HG03442 (cell line): ENCODE measurements around the gene SND1.
A peak's percentile ranks its signal among the peaks of the same experiment; 100 is the strongest.

Source experiments
- ATAC-seq: cut with Tn5 transposase; IDR thresholded peaks from one replicate; pipeline ENCODE4 v1.9.1; 2021; ENCODE audit warnings: mild to moderate bottlenecking, moderate library complexity; ENCODE audit not compliant: unreplicated experiment

SND1 gene

GRCh38 chr7:127858915-127859189 is 206.9 kb downstream of the SND1 start:
- ATAC-seq: no peak

- ATAC-seq: no peak
Observed at GRCh38 chr7:127859330-127859729, 207.3 kb downstream of the SND1 start.

DNA sequence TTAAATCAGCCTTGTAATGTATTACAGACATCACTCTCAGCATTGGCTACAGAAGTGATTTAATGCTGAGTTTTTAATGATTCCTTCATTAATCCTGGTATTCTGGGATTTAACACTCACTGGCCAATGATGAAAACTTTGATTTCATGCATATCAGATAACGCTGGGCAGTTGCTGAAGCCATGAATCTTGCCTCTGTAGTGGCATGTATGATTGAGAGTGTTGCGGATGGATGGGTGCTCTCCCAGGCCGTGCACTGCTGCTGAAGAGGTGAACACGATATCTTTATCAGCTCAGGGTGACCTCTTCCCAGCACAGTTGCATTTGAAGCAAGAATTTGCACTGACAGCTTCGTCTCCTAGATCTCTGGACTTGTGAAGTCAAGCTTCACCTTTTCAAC is 210.5 kb downstream of the SND1 start:
- ATAC-seq: no peak

DNA sequence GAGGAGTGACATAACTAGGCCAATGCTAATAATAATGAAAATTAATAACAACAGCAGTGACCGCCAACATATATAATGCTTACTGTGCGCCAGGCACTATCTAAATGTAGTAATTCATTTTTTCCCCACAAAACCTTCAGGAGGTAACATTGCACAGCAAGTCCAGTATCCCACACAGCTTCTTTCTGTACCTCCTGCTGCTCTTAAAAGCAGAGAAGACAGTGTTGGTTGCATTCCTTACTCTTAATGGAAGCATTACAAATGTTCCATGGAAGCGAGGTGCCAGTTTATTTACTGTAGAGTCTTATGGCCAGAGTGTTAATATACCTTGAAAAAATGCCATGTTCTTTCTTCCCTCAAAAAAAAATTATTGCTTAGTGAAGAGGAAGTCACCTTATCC is 211.1 kb downstream of the SND1 start:
- no peak for ATAC-seq

DNA sequence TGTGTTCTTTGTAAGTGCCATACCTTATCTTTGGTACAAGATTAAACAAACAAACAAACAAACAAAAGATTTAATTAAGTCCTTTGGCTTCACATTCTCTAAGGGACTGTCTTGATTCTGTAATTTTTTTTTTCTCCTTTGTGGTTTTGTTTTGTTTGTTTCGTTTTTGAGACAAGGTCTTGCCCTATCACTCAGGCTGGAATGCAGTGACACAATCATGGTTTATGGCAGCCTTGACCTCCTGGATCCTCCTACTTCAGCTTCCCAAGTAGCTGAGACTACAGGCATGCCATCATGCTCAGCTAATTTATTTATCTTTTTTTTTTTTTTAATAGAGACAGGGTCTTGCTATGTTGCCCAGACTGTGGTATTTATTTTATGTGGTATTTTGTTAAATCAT is 213.5 kb downstream of the SND1 start:
- ATAC-seq: no peak

DNA sequence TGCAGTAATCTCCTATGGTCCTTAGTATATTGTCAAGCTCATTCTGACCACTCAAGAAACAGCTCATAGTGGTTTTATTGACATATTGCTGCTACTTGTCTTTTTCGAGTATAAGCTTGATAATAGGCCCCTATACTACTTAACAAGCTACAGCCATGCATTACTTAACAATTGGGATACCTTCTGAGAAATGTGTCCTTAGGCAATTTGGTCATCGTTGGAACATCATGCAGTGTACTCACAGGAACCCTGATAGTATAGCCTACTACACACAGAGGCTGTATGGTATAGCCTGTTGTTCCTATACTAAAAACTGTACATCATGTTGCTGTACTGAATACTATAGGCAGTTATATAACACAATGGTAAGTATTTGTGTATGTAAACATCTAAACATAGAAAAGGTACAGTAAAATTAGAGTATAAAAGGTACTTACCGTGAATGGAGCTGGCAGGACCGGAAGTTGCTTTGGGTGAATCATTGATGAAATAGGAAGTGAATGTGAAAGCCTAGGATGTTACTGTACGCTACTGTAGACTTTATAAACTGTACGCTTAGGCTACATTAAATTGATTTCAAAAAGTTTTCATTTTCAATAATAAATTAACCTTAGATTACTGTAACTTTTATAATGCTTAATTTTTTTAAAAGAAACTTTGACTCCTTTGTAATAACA is 218.4 kb downstream of the SND1 start:
- peak; percentile 49 for ATAC-seq

GRCh38 chr7:127871226-127871625 is 219.2 kb downstream of the SND1 start:
- ATAC-seq: no peak

- peak; percentile 42 for ATAC-seq
Observed at GRCh38 chr7:127872122-127872521, 220.1 kb downstream of the SND1 start.

- ATAC-seq: no peak
Observed at GRCh38 chr7:127873151-127873550, 221.2 kb downstream of the SND1 start.

DNA sequence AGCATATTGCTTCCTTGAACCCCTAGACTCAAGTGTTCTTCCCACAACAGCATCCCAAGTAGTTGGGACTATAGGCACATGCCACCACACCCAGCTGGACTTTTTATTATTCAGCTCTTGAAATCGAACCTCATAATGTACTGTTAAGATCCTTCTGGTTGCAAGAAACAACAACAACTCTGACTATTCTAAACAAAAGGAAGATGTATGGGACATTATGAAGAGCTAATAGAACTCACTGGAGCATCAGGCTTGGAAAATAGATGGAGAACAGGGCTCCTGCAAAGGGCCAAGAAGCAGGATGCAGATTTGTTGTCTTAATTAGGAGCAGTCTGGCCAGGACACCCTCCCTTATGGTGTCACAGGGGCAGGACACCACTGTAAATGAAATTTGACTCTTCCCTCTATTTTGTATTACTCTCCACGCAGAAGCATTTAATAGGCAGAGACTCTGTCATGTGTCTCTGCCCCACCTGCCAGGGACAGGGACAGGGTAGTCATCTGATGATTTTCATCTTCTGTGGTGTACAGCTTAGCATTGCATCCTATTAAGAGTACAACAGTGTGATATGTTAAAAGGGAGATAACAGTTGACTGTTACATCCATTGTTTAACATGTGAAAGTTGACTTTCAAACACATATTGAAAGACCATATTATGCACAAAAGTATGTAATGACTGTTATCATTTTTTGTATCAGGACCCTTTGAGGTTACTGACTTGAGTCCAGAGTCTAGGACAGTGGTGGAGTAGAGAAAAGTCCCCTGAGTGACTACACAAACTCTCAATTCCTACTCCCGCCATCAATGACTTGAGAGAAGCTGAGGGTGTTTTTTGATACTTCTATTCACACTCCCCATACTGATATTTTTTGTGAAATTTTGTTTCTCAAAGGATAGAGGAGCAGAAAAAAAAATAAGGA is 222.0 kb downstream of the SND1 start:
- peak; percentile 38 for ATAC-seq

- no peak for ATAC-seq
Observed at GRCh38 chr7:127874951-127875608, 223.1 kb downstream of the SND1 start.

GRCh38 chr7:127876393-127876792 is 224.4 kb downstream of the SND1 start:
- no peak for ATAC-seq

DNA sequence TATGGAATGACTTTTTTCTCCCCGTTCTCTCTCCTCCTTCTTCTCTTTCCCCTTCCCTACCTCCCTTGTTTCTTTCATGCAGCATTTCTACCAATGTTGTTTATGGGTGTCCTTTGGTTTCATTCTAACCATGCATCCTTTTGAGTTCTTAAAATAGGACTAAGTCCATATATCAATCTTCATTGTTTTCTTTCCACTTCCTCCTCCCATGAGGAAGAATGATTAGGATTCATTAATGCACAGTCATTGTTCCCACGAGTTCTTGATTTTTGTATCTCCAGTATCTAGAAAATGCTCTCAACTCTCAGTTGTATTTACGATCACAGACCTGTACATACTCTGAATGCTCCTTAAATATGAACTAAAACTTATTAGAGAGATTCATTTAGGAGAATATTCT is 226.0 kb downstream of the SND1 start:
- ATAC-seq: no peak

GRCh38 chr7:127878791-127879190 is 226.8 kb downstream of the SND1 start:
- ATAC-seq: no peak

GRCh38 chr7:127879436-127879835 is 227.4 kb downstream of the SND1 start:
- ATAC-seq: no peak

- no peak for ATAC-seq
Observed at GRCh38 chr7:127879942-127880341, 227.9 kb downstream of the SND1 start.

GRCh38 chr7:127880454-127880853 is 228.5 kb downstream of the SND1 start:
- no peak for ATAC-seq

DNA sequence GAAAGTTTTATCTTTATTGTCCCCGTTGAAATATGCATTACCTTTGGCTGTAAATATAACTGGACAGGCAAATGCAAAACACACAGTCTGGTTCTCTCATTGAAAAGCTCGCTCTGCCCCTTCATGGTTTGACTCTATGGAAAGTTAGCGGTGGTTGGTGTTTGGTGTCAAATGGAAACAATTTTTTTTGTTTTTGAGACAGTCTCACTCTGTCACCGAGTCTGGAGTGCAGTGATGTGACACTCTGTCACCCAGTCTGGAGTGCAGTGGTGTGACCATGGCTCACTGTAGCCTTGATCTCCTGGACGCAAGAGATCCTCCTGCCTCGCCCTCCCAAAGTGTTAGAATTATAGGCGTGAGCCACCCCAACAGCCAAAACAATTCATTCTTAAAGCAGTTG is 229.6 kb downstream of the SND1 start:
- no peak for ATAC-seq

GRCh38 chr7:127882313-127882920 is 230.4 kb downstream of the SND1 start:
- no peak for ATAC-seq

- ATAC-seq: no peak
Observed at GRCh38 chr7:127884066-127884559, 232.1 kb downstream of the SND1 start.

DNA sequence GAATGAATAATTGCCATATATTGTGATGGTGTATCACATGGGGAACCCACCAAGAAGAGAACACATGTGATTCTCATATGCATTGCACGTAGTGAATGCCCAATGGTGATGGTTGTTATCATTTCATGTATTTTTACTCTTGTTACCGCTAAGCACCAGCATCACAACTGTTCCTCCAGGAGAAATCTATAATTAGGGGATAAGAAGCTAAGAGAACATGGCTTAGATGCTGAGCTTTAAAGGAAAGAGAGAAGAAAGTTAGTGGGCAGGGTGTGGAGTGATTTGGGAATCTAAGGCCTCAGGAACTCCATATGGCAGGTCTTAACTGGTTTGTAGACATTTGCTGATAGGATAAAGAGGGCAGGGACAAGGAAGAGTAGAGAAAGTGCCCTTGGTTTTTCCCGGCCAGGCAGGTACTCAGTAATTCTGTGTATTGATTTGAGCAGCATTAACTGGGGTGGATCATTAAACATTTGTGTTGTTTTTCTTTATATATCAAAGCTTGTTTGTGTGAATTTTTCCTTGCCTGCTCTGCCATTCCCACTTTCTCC is 233.3 kb downstream of the SND1 start:
- no peak for ATAC-seq
